HG03521 (cell line): ENCODE data around the gene UNC93A.
"Not testable (repeated sequence)": the region's sequence is repeated elsewhere in the genome, so short reads cannot be mapped to it uniquely, and the experiment has no call there.

Source experiments
- ATAC-seq: cut with Tn5 transposase; IDR thresholded peaks from one replicate; pipeline ENCODE4 v1.9.1; 2021; ENCODE audit warnings: mild to moderate bottlenecking, moderate library complexity; ENCODE audit not compliant: unreplicated experiment

Gene UNC93A

GRCh38 chr6:167307342-167307955, 16.3 kb downstream of the UNC93A start:
- ATAC-seq: no peak

GRCh38 chr6:167308207-167308606, 17.1 kb downstream of the UNC93A start:
- ATAC-seq: no peak

- ATAC-seq: not testable (repeated sequence)
Measured at GRCh38 chr6:167309355-167310192, 18.5 kb downstream of the UNC93A start.

DNA sequence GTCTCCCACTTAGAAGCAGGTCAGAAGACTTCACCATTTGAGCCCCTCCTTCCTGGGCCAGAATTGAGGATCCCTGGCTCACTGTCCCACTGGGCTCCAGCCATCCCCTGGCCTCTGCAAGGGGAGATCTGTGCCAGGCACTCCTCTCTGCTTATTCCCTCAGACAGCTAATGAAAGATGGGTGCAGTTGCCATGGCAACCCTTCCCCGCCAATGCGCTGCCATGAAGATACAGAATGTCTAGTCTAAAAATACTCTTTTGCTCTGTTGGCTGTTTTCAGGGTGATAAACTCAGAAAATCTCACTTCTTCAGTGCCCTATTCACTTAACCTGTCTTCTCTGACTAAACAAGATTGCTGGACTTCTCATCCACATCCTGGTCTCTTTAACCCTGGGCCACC, 20.2 kb downstream of the UNC93A start:
- no peak for ATAC-seq

DNA sequence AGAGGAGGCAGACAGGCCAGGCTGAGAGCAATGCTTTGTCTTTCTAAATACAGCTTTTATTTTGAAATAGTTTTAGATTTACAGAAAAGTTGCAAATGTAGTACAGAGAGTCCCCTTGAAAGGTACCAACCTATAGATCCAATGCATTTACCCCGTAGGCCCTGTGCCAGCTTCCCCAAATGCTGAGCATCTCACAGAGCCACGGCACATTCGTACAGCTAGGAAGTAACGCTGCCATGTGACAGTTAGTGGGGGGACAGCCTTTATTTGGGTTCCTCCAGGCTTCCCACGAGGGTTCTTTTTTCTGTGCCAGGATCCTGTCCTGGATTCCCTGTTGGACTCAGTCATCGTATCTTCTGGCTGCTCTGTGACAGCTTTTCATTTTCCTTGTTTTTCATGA, 20.6 kb downstream of the UNC93A start:
- not testable (repeated sequence) for ATAC-seq

GRCh38 chr6:167314180-167314821, 23.2 kb downstream of the UNC93A start:
- no peak for ATAC-seq

DNA sequence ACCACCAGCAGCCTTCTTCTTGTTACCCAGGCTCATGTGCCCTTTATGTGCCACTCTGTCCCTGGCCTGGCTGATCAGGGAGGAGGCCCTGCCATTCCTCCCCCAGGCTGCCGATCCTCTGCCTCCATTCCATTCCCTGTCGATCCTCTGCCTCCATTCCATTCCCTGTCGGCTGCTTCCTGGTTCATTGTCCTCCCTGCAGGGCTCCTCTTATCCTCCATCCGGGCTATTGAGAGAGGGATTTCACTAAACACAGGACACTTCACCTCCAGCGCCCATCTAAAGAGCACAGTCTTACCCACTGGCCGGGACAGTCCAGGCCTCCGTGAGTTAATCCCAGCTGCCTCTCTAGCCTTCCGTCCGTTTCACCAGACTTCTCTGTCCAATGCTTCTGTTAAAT, 26.1 kb downstream of the UNC93A start:
- ATAC-seq: no peak

GRCh38 chr6:167318354-167318753, 27.2 kb downstream of the UNC93A start:
- ATAC-seq: not testable (repeated sequence)

- not testable (repeated sequence) for ATAC-seq
Measured at GRCh38 chr6:167318856-167319255, 27.7 kb downstream of the UNC93A start.

GRCh38 chr6:167319856-167320753, 29.0 kb downstream of the UNC93A start:
- ATAC-seq: not testable (repeated sequence)

GRCh38 chr6:167320754-167321056, 29.6 kb downstream of the UNC93A start:
- ATAC-seq: not testable (repeated sequence)

GRCh38 chr6:167321185-167321584, 30.1 kb downstream of the UNC93A start:
- ATAC-seq: not testable (repeated sequence)

DNA sequence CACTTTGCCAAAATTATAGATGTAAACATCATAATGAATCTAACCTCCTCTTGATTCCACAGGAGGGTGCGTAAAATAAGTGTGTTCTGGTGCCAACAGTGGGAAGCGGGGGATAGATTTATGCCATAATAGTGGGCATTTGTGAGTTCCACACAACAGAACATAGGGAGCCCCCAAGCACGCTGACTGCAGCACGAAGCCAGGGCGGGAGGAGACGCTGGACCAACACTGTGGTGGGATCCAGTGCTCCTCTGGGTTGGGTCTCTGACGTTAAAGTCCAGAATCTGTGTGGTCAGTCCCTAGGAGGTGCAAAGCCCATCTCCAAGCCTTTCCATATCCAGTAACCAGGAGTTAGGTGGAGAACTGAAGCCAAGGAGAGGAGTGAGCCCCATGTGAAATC, 32.0 kb downstream of the UNC93A start:
- ATAC-seq: no peak

- no peak for ATAC-seq
Measured at GRCh38 chr6:167324111-167324510, 33.0 kb downstream of the UNC93A start.

- ATAC-seq: no peak
Measured at GRCh38 chr6:167325766-167326165, 34.7 kb downstream of the UNC93A start.

DNA sequence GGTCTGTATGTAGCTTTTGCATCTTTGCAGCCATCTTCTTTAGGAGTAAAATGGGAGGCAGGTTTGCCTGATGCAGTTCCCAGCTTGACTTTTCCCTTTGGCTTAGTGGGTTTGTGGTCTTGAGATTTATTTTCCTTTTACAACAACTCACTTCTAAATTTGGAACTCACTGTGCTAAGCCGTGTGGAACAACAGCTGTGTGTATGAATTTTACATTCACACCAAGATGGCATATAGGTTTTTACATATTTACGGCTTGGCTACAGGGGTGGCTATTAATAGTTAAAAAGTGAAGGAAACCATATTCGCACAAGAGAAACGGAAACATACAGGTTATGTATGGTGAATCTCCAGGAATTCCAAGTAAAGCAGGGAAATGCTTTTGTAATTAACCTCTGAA, 36.3 kb downstream of the UNC93A start:
- ATAC-seq: no peak

- no peak for ATAC-seq
Measured at GRCh38 chr6:167328086-167328485, 37.0 kb downstream of the UNC93A start.

- ATAC-seq: no peak
Measured at GRCh38 chr6:167329014-167329413, 37.9 kb downstream of the UNC93A start.

GRCh38 chr6:167330750-167331149, 39.6 kb downstream of the UNC93A start:
- no peak for ATAC-seq

DNA sequence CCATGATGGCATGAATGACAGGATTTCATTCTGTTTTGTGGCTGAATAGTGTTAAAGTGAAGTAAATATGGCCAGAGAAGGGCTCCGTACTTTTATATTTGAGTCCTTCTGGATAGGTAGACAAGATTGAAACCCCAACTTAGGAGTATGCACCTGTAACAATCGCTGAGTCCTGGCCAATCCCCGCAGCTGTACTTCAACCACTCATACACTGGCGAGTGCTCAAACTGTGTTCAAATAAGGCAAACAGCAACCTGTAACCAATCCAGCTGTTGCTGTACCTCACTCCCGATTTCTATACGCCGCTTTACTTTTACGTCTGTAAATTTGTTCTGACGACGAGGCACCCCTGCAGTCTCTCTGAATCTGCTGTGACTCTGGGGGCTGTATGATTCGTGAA, 40.5 kb downstream of the UNC93A start:
- ATAC-seq: no peak
